ENCODE results near the gene LSP1.

Gene LSP1

GRCh38 chr11:1924646-1925372 is 71.9 kb downstream of the LSP1 start:
- H3K27ac ChIP-seq: no peak overlapping the region

DNA sequence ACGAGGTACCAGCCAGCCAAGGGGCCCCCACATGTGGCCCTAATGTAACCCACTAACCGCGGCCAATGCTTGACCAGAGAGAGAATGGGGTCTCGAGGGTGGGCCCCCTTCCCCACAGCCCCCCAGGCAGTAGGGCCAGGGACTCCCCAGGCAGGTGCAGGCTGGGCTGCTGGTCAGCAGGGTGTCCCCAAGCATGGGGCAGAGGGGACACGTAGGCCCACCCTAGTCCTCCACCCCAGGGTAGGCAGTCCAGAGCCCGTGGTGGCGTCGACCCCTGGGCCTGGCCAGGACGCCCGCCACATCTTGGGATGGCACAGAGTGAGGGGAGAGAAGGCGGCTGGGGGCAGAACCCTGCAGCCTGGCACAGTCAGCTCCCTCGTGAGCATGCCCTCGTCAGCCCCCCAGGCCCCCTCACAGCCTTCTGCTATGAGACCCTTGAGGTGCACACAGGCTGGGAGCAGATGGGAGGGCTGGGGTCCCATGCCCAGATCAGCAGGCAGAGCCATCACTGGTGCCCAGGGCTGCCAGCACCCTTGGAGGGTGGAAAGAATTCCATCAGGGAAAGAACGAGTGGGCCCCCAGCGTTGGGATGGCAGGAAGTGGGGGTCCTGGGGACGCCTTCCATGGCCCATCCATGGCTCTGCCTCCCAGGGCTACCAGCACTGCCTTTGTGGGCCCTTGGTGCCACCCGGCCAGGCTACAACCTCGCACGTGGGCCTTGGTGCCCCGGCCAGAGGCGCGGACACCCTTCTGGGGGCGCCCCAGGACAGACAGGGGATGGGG is 72.7 kb downstream of the LSP1 start:
- H3K27ac ChIP-seq: no peak overlapping the region
- DNase-seq (ENCODE audit: low read depth, low spot score): no peak

More at GRCh38 chr11:1924646-1925372, 71.9 kb downstream of the LSP1 start:
- DNase-seq (ENCODE audit: low read depth, low spot score): no peak

DNA sequence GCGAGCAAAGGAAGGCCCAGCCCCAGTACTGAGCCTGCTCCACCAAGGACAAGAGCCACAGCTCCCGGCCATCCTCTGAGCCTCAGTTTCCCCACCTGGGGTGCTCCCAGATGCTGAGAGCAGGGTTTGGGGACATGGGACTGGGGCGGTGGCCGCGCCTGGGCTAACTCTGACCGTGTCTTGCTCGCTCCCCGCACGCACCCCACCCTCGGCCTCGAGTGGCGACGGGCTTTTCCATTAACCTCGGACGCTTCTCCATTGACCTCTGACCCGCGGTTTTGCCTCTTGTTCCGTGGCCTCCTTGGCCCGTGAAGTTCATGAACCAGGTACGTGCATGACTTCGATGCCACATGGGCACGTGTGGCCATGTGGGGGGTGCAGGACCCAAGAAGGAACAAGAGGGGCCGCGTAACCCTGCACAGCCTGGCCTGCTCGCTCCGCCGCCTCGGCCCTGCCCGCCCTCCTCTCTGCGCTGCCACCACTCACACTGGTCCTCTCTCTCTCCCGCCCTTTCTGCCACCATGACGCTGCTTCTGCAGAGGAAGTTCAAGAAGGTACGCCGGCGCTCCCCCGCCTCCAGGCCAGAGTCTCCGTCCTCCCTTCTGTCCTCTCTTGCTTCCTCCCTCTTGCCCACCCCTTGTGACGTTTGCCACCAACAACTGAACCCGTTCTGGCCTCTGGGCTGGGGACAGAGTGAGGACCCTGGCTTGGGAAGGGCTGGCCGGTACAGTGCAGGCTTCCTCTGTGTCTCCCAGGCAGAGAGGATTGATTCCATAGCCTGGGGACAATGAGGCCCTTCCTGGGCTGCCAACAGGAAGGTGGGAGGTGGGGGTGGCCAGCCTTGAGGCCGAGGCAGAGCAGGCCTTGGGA is 73.5 kb downstream of the LSP1 start:
- no peak for DNase-seq (ENCODE audit: low read depth, low spot score)
- no peak overlapping the region for H3K27ac ChIP-seq

- no peak overlapping the region for H3K27ac ChIP-seq
- DNase-seq (ENCODE audit: low read depth, low spot score): no peak
These were observed 74.4 kb downstream of the LSP1 start for GRCh38 chr11:1927026-1927847.

GRCh38 chr11:1927848-1928469 is 75.1 kb downstream of the LSP1 start:
- H3K27ac ChIP-seq: no peak overlapping the region

DNA sequence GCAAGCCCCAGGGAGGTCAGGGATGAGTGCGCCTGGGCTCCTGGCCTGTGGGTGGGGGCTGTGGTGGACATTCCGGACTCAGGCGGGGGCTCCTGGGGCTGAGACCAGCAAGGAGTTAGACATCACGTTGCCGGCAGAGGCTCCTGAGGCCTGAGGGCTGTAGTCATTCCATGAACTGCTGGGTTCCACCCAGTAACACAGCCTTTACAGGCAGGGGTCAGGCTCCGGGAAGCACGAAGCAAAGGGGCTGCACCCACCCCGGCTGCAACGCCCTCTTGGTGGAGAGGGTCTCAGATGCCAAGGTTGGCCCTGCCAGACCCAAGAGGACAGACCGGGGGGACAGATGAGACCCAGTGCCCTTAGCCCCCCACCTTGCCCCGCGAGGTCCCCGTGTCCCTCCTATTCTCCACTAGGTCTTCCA is 75.6 kb downstream of the LSP1 start:
- H3K27ac ChIP-seq: no peak overlapping the region
- DNase-seq (ENCODE audit: low read depth, low spot score): no peak

More at GRCh38 chr11:1927848-1928469, 75.1 kb downstream of the LSP1 start:
- DNase-seq (ENCODE audit: low read depth, low spot score): no peak

DNA sequence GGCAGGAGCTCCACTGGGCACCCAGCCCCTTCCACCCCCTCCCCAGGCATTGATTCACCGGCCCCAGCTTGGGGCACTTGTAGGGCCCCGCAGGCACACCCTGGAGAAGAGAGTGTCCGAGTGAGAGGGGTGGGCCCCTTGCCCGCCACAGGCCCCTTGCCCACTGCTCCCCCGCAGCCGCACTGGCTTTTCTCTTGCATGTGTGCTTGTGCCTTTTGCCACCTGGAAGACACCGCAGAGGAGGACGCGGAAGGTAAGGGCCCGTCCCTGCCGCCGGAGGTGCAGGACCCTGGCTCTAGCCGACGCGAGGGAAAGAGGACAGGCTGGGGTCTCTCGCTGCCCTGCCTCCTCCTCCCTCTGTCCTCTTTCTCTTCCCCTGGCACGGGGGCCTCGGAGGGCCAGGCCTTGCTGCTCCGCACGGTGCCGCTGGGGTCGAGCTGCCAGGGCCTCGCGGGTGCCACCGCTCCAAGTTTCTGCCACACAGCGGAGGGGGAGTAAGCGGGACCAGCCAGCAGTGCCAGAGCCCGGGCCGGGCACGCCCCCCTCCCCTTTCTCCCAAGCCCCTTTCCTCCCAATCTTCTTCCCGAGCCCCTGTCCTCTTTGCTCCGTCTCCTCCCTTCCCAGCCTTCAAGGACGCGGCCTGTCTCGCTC is 76.1 kb downstream of the LSP1 start:
- DNase-seq (ENCODE audit: low read depth, low spot score): no peak

GRCh38 chr11:1929621-1930461 is 77.0 kb downstream of the LSP1 start:
- DNase-seq (ENCODE audit: low read depth, low spot score): no peak
- no peak overlapping the region for H3K27ac ChIP-seq

More for the DNA sequence above, 76.1 kb downstream of the LSP1 start:
- no peak overlapping the region for H3K27ac ChIP-seq

DNA sequence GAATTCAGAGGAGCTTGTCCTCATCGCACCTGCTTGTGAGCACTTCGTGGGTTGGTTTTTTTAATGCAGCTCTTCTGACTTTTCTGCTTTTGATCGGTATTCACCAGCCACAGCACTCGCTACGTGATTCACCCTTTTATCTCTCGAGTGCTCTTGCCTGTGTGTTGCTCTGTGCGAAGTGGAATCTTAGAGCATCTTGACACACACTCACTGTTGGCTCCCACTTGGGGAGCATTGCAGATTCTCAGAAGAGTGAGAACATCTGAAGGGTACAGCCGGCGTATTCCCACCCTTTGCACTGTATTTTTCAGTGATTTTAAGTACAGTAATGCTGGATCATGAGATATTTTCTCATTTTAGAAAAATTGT is 77.6 kb downstream of the LSP1 start:
- no peak overlapping the region for H3K27ac ChIP-seq
- DNase-seq (ENCODE audit: low read depth, low spot score): no peak

GRCh38 chr11:1931341-1932104 is 78.6 kb downstream of the LSP1 start:
- H3K27ac ChIP-seq: no peak overlapping the region
- no peak for DNase-seq (ENCODE audit: low read depth, low spot score)

DNA sequence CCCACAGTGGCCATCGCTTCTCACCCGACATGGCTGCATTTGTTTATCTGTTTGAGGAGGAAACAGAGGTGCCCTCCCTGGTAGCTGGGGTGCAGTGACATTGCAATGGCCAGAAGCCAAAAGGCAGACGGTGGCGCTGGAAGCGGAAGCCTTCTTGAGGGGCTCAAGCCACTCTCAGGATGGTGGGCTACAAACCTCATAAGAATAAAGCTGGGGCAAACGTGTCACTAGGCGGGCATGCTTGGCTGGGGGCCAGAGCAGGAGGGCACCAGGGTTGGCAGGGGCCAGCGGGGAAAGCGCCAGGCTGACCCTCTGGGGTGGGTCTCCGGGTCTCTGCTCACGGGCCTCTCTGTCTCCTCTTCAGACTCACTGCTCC is 79.2 kb downstream of the LSP1 start:
- no peak for DNase-seq (ENCODE audit: low read depth, low spot score)
- H3K27ac ChIP-seq: no peak overlapping the region

DNA sequence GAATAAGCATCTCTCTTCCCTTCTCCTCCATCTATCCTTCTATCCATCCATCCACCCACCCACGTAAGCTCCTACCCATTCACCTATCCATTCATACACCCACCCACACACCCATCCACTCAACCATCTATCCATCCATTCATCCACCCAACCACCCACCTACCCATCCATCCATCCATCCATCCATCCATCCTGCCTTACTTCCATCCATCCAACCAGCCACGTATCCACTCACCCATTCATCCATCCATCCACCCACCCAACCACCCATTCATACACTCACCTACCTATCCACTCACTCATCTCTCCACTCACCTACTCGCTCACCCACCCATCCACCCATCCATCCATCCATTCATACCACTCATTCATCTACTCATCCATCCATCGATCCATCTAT is 79.8 kb downstream of the LSP1 start:
- DNase-seq (ENCODE audit: low read depth, low spot score): no peak

DNA sequence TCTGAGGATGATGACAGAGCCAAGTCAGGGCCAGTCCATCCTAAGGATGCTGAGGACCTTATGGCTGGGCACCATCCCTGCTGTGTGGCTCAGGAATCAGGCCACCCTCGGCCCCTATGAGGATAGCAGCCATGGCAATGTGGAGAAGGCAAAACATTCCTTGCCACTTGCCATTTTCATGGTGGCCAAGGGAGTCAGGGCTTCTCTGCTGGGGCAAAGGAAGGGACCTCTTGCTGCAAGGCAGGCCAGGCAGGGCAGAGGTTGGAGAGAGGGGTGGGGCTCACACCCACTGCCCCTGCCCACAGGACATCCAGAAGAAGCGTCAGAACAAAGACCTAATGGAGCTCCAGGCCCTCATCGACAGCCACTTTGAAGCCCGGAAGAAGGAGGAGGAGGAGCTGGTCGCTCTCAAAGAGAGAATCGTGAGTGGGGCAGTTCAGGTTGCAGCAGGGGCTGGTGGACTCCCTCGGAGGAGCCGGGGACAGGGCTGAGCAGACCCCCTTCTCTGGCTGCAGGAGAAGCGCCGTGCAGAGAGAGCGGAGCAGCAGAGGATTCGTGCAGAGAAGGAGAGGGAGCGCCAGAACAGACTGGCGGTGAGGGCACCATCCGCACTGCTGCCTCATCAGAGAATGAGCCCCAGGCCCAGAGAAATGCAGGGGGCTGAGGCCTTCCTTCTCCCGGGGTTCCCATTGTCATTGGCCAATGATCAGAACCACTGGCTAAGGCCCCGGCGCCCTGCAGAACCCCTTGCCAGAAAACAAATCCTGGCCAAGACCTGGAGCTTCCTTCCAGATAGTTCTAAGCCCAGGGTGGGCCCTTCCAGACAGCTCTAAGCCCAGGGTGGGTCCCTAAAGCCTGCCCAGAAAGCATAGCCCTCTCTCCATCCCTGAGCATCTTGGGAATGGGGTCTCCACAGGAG is 80.8 kb downstream of the LSP1 start:
- DNase-seq (ENCODE audit: low read depth, low spot score): no peak
- H3K27ac ChIP-seq: no peak overlapping the region

More for the DNA sequence above, 79.8 kb downstream of the LSP1 start:
- H3K27ac ChIP-seq: no peak overlapping the region

DNA sequence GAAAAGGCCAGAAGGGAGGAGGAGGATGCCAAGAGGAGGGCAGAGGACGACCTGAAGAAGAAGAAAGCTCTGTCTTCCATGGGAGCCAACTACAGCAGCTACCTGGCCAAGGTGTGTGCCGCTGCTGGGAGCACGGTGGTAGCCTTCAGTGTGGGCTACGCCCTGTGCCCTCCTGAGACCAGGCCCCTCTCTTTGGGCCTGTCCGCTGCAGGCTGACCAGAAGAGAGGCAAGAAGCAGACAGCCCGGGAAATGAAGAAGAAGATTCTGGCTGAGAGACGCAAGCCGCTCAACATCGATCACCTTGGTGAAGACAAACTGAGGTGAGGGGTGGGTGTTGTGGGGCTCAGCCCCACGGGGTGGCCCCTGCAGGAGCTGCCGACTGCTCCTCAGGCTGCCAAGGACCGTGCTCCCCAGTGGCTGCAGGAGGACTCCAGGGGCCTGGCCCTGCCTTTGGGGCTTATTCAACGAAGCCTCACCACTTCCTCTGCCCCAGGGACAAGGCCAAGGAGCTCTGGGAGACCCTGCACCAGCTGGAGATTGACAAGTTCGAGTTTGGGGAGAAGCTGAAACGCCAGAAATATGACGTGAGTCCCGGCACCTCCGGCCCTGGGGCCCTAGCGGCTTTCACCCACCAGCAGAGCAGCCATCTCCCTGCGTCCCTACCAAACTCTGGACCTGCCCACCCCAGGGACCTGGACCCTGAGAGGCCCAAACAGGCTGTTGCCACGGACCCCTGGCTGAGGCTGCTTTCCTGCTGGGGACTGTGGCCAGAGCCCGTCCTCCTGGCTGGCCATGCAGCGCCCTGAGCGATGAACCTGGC is 81.7 kb downstream of the LSP1 start:
- DNase-seq (ENCODE audit: low read depth, low spot score): no peak

More for the DNA sequence above, 81.7 kb downstream of the LSP1 start:
- no peak overlapping the region for H3K27ac ChIP-seq

Measured in epithelial cell of prostate (primary cell).